Progenitor cell of endocrine pancreas (in vitro differentiated cells): ENCODE results near the gene KLHL40. TPM values are rescaled to one million over a fixed set of nuclear protein-coding genes. Genes with fewer than 3 reads are reported as not detected.
"Not testable (repeated sequence)": the region's sequence is repeated elsewhere in the genome, so short reads cannot be mapped to it uniquely, and the experiment has no call there.

Experiments used
- DNase-seq: peaks from one replicate; pipeline ENCODE4 v3.0.0; 2021; ENCODE audit warnings: low spot score; ENCODE audit not compliant: unreplicated experiment
- H3K27ac Mint-ChIP-seq: 2 replicates; pipeline ENCODE4 v1.8.0; 2021; ENCODE audit warnings: mild to moderate bottlenecking, moderate library complexity, mixed read lengths
- H3K27me3 Mint-ChIP-seq: 2 replicates; pipeline ENCODE4 v1.8.0; 2021; ENCODE audit warnings: mixed read lengths
- H3K36me3 Mint-ChIP-seq: 2 replicates; pipeline ENCODE4 v1.8.0; 2022; ENCODE audit warnings: mixed read lengths; ENCODE audit not compliant: insufficient read depth
- H3K4me1 Mint-ChIP-seq: 2 replicates; pipeline ENCODE4 v1.8.0; 2021; ENCODE audit warnings: low read depth, mixed read lengths
- H3K4me3 Mint-ChIP-seq: 2 replicates; pipeline ENCODE4 v1.8.0; 2021; ENCODE audit warnings: low read depth, mild to moderate bottlenecking, moderate library complexity, mixed read lengths
- H3K9me3 Mint-ChIP-seq: 2 replicates; pipeline ENCODE4 v1.8.0; 2021; ENCODE audit warnings: low read depth, mixed read lengths
- total RNA-seq: library from RNA; stranded (reverse); gene quantifications from 2 replicates; pipeline ENCODE4 v1.2.1, GENCODE V29; 2021
- TF ChIP-seq, protein P1 (sequence below): fragments of 200-600 bp; sonication (generic); IDR thresholded peaks from one replicate; pipeline ENCODE4 v1.5.0; 2021; ENCODE audit warnings: antibody characterized with exemption, mild to moderate bottlenecking; ENCODE audit not compliant: unreplicated experiment

The KLHL40 gene
- total RNA-seq, 1 donor from 2014 or later, result not detected

DNA sequence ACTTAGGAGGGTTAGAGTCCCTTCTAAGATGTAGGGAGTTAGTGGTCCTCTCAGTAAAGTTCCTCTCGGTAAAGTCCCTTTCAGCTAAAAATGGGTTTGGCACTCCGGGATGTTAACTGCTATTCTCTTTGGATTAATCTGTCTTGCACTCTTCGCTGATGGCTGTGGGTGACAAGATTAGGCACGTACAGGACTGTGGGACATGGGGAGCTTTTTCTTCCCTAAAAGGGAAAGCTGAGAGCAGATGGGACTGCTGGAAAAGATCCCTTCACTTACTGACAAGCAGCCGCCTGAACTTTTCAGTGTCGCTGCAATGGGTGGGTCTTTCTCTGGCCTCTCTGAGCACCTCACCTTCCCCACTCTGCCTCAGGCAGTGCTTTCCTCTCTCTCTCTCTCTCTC lies 33.7 kb downstream of the KLHL40 start:
- TF ChIP-seq, protein P1, sequence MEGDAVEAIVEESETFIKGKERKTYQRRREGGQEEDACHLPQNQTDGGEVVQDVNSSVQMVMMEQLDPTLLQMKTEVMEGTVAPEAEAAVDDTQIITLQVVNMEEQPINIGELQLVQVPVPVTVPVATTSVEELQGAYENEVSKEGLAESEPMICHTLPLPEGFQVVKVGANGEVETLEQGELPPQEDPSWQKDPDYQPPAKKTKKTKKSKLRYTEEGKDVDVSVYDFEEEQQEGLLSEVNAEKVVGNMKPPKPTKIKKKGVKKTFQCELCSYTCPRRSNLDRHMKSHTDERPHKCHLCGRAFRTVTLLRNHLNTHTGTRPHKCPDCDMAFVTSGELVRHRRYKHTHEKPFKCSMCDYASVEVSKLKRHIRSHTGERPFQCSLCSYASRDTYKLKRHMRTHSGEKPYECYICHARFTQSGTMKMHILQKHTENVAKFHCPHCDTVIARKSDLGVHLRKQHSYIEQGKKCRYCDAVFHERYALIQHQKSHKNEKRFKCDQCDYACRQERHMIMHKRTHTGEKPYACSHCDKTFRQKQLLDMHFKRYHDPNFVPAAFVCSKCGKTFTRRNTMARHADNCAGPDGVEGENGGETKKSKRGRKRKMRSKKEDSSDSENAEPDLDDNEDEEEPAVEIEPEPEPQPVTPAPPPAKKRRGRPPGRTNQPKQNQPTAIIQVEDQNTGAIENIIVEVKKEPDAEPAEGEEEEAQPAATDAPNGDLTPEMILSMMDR, result no peak
- no peak overlapping the region for H3K27ac Mint-ChIP-seq
- H3K4me3 Mint-ChIP-seq, result no peak overlapping the region
- H3K4me1 Mint-ChIP-seq, result no peaks in the 10 kb centered on the region
- no peaks in the 10 kb centered on the region for H3K27me3 Mint-ChIP-seq
- H3K9me3 Mint-ChIP-seq, result peaks cover 4% of the 10 kb centered on the region
- H3K36me3 Mint-ChIP-seq, result no peaks in the 10 kb centered on the region
- DNase-seq, result no peak

DNA sequence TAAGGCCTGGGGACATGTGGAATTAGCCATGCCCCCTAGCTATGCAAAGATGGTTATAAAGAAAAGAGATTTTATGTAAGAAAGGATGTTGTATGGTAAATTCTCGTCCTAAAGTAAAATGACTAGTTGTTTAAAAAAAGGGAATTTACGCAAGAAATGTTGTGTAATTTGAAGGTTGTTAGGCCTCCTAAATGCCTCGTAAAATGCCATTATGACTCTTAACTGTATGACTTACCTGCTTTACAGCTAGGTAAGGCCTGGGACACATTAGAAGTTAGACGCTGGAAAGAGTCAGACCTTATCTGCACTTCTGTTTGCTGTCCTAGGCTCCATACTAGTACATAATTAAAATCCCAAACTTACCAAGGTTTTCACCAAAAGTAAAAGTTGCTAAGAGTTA lies 34.8 kb downstream of the KLHL40 start:
- TF ChIP-seq, protein P1, result no peak
- no peak overlapping the region for H3K4me3 Mint-ChIP-seq

DNA sequence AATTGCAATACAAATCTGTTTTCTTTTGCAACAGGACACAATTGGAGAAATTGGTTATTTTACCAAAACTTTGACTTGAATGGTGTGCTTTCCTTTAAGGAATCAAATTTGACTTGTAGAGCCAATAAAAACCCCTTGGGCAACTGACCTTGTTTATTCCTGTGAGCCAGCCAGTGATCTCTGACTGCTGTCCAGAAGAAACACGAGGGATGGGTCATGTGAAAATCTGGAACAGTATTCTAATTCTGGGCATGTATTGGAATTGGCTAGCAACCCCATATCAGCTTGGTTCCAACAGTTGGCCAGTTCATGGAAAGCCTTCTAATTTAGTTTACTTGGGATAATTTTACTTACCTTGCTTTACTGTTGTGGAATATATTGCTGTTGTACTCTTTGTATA lies 36.4 kb downstream of the KLHL40 start:
- no peaks in the 10 kb centered on the region for H3K27me3 Mint-ChIP-seq
- peaks cover 4% of the 10 kb centered on the region for H3K9me3 Mint-ChIP-seq
- no peak overlapping the region for H3K27ac Mint-ChIP-seq
- no peaks in the 10 kb centered on the region for H3K4me1 Mint-ChIP-seq
- TF ChIP-seq, protein P1, result no peak
- H3K36me3 Mint-ChIP-seq, result no peaks in the 10 kb centered on the region
- no peak for DNase-seq
- no peak overlapping the region for H3K4me3 Mint-ChIP-seq

More for the DNA sequence above, 34.8 kb downstream of the KLHL40 start:
- Mint-ChIP-seq H3K9me3 (peaks cover 4% of the 10 kb centered on the region), H3K27ac (no peak overlapping the region), H3K27me3 (no peaks in the 10 kb centered on the region), H3K4me1 (no peaks in the 10 kb centered on the region), H3K36me3 (no peaks in the 10 kb centered on the region)
- no peak for DNase-seq

DNA sequence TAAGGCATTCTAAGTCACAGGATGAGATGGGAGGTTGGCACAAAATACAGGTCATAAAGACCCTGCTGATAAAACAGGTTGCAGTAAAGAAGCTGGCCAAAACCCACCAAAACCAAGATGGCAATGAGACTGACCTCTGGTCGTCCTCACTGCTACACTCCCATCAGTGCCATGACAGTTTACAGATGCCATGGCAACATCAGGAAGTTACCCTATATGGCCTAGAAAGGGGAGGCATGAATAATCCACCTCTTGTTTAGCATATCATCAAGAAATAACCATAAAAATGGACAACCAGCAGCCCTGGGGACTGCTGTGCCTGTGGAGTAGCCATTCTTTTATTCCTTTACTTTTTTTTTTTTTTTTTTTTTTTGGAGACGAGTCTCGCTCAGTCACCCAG lies 37.1 kb downstream of the KLHL40 start:
- H3K9me3 Mint-ChIP-seq, H3K4me1 Mint-ChIP-seq, H3K27me3 Mint-ChIP-seq, DNase-seq, H3K36me3 Mint-ChIP-seq, H3K4me3 Mint-ChIP-seq, H3K27ac Mint-ChIP-seq: not testable (repeated sequence)

DNA sequence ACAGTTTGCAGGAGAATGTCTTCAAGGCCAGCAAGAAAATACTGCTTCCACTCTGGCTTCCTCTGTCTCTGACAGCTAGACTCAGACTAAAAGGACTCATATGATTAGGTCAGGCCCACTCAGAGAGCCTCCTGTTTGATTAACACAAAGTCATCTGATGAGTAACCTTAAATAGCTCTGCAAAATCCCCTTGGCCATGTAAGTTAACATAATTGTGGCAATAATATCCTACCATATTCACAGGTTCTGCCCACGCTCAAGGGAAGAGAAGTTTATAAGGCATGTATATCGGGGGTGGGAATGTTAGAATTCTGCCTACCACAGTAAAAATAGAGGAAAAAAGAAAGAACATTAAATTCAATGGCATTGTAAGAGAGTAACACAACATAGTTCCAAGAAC lies 37.9 kb downstream of the KLHL40 start:
- H3K36me3 Mint-ChIP-seq, result no peaks in the 10 kb centered on the region
- H3K4me3 Mint-ChIP-seq, result no peak overlapping the region
- peaks cover 4% of the 10 kb centered on the region for H3K9me3 Mint-ChIP-seq
- DNase-seq, result no peak
- peaks cover 3% of the 10 kb centered on the region for H3K27me3 Mint-ChIP-seq
- TF ChIP-seq, protein P1, result no peak
- H3K27ac Mint-ChIP-seq, result no peak overlapping the region
- H3K4me1 Mint-ChIP-seq, result no peaks in the 10 kb centered on the region

DNA sequence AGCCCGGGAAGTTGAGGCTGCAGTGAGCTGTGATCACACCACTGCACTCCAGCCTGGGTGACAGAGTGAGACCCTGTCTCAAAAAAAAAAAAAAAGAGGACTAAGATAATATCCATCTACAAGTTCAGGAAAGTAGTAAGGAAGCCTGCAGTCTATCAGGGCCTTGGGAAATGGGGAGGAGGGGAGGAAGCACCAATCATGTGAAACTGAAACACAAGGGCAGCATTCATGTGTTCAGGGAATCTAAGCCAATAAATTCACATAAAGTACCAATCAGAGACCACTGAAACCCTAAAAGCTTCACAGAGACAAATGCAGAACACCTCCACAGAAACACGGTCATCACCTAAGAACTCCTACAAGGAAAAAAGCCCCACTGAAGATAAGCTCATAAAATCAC lies 40.1 kb downstream of the KLHL40 start:
- TF ChIP-seq, protein P1, result no peak
- H3K36me3 Mint-ChIP-seq, result no peaks in the 10 kb centered on the region
- DNase-seq, result no peak
- H3K9me3 Mint-ChIP-seq, result peaks cover 4% of the 10 kb centered on the region
- peaks cover 3% of the 10 kb centered on the region for H3K27me3 Mint-ChIP-seq
- H3K4me3 Mint-ChIP-seq, result no peak overlapping the region
- no peaks in the 10 kb centered on the region for H3K4me1 Mint-ChIP-seq
- H3K27ac Mint-ChIP-seq, result no peak overlapping the region
